SK-N-SH (cell line): ENCODE results near the gene CEP112. TPM values are rescaled to one million over a fixed set of nuclear protein-coding genes. Genes with fewer than 3 reads are reported as not detected.
A peak's percentile ranks its signal among the peaks of the same experiment; 100 is the strongest.

Experiments
- CTCF ChIA-PET: fragments of 300-600, 350-600 bp; formaldehyde crosslinking; extraction: SDS; loops from one replicate; lab custom pipeline; 2021; lab: Yijun Ruan, JAX
- POLR2A ChIA-PET: fragments of 350-600 bp; sonication (Branson Sonifier 250); formaldehyde crosslinking; extraction: SDS; loops from one replicate; lab custom pipeline; 2020; ENCODE audit warnings: antibody characterized with exemption, inconsistent platforms; lab: Yijun Ruan, JAX
- DNase-seq: peaks from one replicate; pipeline ENCODE4 v3.0.0; 2012
- H2AFZ ChIP-seq: fragments of 200-600 bp; sonication (generic); 2 replicates; pipeline ENCODE4 v1.8.1; 2016; ENCODE audit warnings: antibody characterized with exemption, mild to moderate bottlenecking, low read depth
- H3F3A ChIP-seq: fragments of 200-600 bp; sonication (generic); replicated peaks from 2 replicates; pipeline ENCODE3; 2016; ENCODE audit warnings: antibody characterized with exemption, mild to moderate bottlenecking; ENCODE audit not compliant: insufficient read depth
- H3K27ac ChIP-seq, 2 experiments: fragments of 200-500 bp in 1 of 2; fragments of 200-600 bp in 1 of 2; sonication (Bioruptor generic) in 1 of 2; sonication (generic), shearing (Covaris generic) in 1 of 2; 2 replicates each; pipeline versions ENCODE4 v1.5.1 to v1.6.1; 2014 to 2016; ENCODE audit warnings: low read depth in 2 of 2, inconsistent platforms in 1 of 2, low read length in 1 of 2, mild to moderate bottlenecking in 1 of 2, mixed read lengths in 1 of 2
- H3K27me3 ChIP-seq: fragments of 200-600 bp; sonication (generic), shearing (Covaris generic); 2 replicates; pipeline ENCODE4 v1.6.1; 2016; ENCODE audit warnings: mixed run types; ENCODE audit not compliant: insufficient read depth
- H3K36me3 ChIP-seq, 2 experiments: fragments of 200-500 bp in 1 of 2; fragments of 200-600 bp in 1 of 2; sonication (Bioruptor generic) in 1 of 2; sonication (generic) in 1 of 2; replicated peaks in 1 of 2; 2 replicates each; pipeline versions ENCODE3 to v1.5.1; 2014 to 2016; ENCODE audit warnings: low read length in 1 of 2, mild to moderate bottlenecking in 1 of 2; ENCODE audit not compliant: insufficient read depth in 2 of 2, control insufficient read depth in 1 of 2
- H3K4me1 ChIP-seq, 2 experiments: fragments of 200-500 bp in 1 of 2; fragments of 200-600 bp in 1 of 2; sonication (Bioruptor generic) in 1 of 2; sonication (generic), shearing (Covaris generic) in 1 of 2; 2 replicates each; pipeline versions ENCODE4 v1.5.1 to v1.6.1; 2014 to 2016; ENCODE audit warnings: low read depth in 1 of 2, low read length in 1 of 2, mixed run types in 1 of 2; ENCODE audit not compliant: insufficient read depth in 2 of 2, control insufficient read depth in 1 of 2
- H3K4me2 ChIP-seq: fragments of 200-600 bp; sonication (generic), shearing (Covaris generic); 2 replicates; pipeline ENCODE4 v1.6.1; 2017; ENCODE audit warnings: mixed run types
- H3K4me3 ChIP-seq, 2 experiments: fragments of 200-500 bp in 1 of 2; fragments of 200-600 bp in 1 of 2; sonication (Bioruptor generic) in 1 of 2; sonication (generic), shearing (Covaris generic) in 1 of 2; 2 replicates each; pipeline versions ENCODE4 v1.5.1 to v1.8.1; 2014 to 2016; ENCODE audit warnings: low read depth in 2 of 2, inconsistent platforms in 1 of 2, low read length in 1 of 2, mild to moderate bottlenecking in 1 of 2, mixed read lengths in 1 of 2, moderate library complexity in 1 of 2
- H3K79me2 ChIP-seq: fragments of 200-600 bp; sonication (generic); 2 replicates; pipeline ENCODE4 v1.8.1; 2017; ENCODE audit warnings: mild to moderate bottlenecking; ENCODE audit not compliant: insufficient read depth
- H3K9ac ChIP-seq: fragments of 200-600 bp; sonication (generic); 2 replicates; pipeline ENCODE4 v1.6.1; 2017; ENCODE audit warnings: mixed run types
- H3K9me2 ChIP-seq: fragments of 200-600 bp; sonication (generic); 2 replicates; pipeline ENCODE4 v1.6.1; 2017; ENCODE audit warnings: mixed run types
- H3K9me3 ChIP-seq: fragments of 200-600 bp; sonication (generic); 2 replicates; pipeline ENCODE4 v1.6.1; 2017; ENCODE audit warnings: mixed run types, mild to moderate bottlenecking, moderate library complexity
- H4K20me1 ChIP-seq: fragments of 200-600 bp; sonication (generic); 2 replicates; pipeline ENCODE4 v1.6.1; 2017; ENCODE audit warnings: mild to moderate bottlenecking, mixed run types; ENCODE audit not compliant: insufficient read depth
- CHD2 ChIP-seq: fragments of 150-350 bp; IDR thresholded peaks from 2 replicates; pipeline ENCODE4 v1.6.1; 2018; ENCODE audit warnings: low read length; ENCODE audit not compliant: partially characterized antibody
- ELF1 ChIP-seq: IDR thresholded peaks from 2 replicates; pipeline ENCODE4 v1.4.0; 2012
- EP300 ChIP-seq, 2 experiments: IDR thresholded peaks; 2 replicates each; pipeline versions ENCODE4 v1.4.0 to v1.6.1; 2012; ENCODE audit warnings: borderline replicate concordance in 1 of 2, low read depth in 1 of 2, low read length in 1 of 2
- EZH2phosphoT487 ChIP-seq: fragments of 200-600 bp; sonication (generic); IDR thresholded peaks from 2 replicates; pipeline ENCODE4 v1.6.1; 2017; ENCODE audit warnings: low read depth, mixed run types, mild to moderate bottlenecking, antibody characterized with exemption, moderate library complexity, borderline replicate concordance
- FOSL2 ChIP-seq: IDR thresholded peaks from 2 replicates; pipeline ENCODE4 v1.4.0; 2012; ENCODE audit warnings: low read depth, mild to moderate bottlenecking, moderate library complexity, borderline replicate concordance
- FOXJ3 ChIP-seq: sonication (generic); formaldehyde crosslinking; IDR thresholded peaks from 2 replicates; pipeline ENCODE4 v1.5.1; 2020; ENCODE audit warnings: mild to moderate bottlenecking, missing genetic modification reagents
- GABPA ChIP-seq: IDR thresholded peaks from 2 replicates; pipeline ENCODE4 v1.4.0; 2012; ENCODE audit warnings: low read depth, mild to moderate bottlenecking
- IRF3 ChIP-seq: fragments of 150-350 bp; IDR thresholded peaks from 2 replicates; pipeline ENCODE4 v1.6.1; 2016; ENCODE audit warnings: mild to moderate bottlenecking, low read depth, low read length
- JUND ChIP-seq: IDR thresholded peaks from 2 replicates; pipeline ENCODE4 v1.4.0; 2012
- NFIC ChIP-seq: IDR thresholded peaks from 2 replicates; pipeline ENCODE4 v1.4.0; 2012; ENCODE audit warnings: borderline replicate concordance
- RAD21 ChIP-seq: IDR thresholded peaks from 2 replicates; pipeline ENCODE4 v1.6.1; 2012; ENCODE audit warnings: mild to moderate bottlenecking, low read length
- RCOR1 ChIP-seq: fragments of 150-350 bp; IDR thresholded peaks from 2 replicates; pipeline ENCODE4 v1.6.1; 2017; ENCODE audit warnings: antibody characterized with exemption, low read length
- RFX5 ChIP-seq: IDR thresholded peaks from 2 replicates; pipeline ENCODE4 v1.6.1; 2012; ENCODE audit warnings: mild to moderate bottlenecking, improper control_type of control experiment, low read length
- RXRA ChIP-seq: IDR thresholded peaks from 2 replicates; pipeline ENCODE4 v1.4.0; 2012; ENCODE audit warnings: low read depth, mild to moderate bottlenecking, borderline replicate concordance
- SIN3A ChIP-seq: IDR thresholded peaks from 2 replicates; pipeline ENCODE4 v1.6.1; 2012; ENCODE audit warnings: low read depth, mild to moderate bottlenecking, low read length, moderate library complexity, borderline replicate concordance
- SMC3 ChIP-seq: IDR thresholded peaks from 2 replicates; pipeline ENCODE4 v1.6.1; 2012; ENCODE audit warnings: low read depth, low read length, improper control_type of control experiment
- TCF12 ChIP-seq: IDR thresholded peaks from 2 replicates; pipeline ENCODE4 v1.4.0; 2012
- TEAD4 ChIP-seq: IDR thresholded peaks from 2 replicates; pipeline ENCODE4 v1.4.0; 2012; ENCODE audit warnings: mild to moderate bottlenecking, borderline replicate concordance; ENCODE audit not compliant: insufficient read depth
- YY1 ChIP-seq: IDR thresholded peaks from 2 replicates; pipeline ENCODE4 v1.4.0; 2012; ENCODE audit warnings: low read depth, mild to moderate bottlenecking
- WGBS: methylation state at CpG from one replicate; pipeline ENCODE4 v1.1.6; 2017; ENCODE audit warnings: low lambda C conversion rate; 5-methylcytosine and 5-hydroxymethylcytosine counted together
- polyA plus RNA-seq, 3 experiments: library from polyadenylated mRNA; depleted of rRNA; stranded (reverse); fragments of >200 nt; gene quantifications; 2 replicates each; pipeline ENCODE4 v1.2.3, GENCODE V29; 2012
- TF ChIP-seq, protein P1 (sequence below): IDR thresholded peaks from 2 replicates; pipeline ENCODE4 v1.4.0; 2012; ENCODE audit warnings: low read depth, borderline replicate concordance
- TF ChIP-seq, protein P2 (sequence below): fragments of 150-350 bp; IDR thresholded peaks from 2 replicates; pipeline ENCODE4 v1.6.1; 2017; ENCODE audit warnings: antibody characterized with exemption, low read length, low read depth, borderline replicate concordance
- TF ChIP-seq, protein P3 (sequence below): IDR thresholded peaks from 2 replicates; pipeline ENCODE4; 2012

The CEP112 gene
- polyA plus RNA-seq, 1 of the 3 experiments (the other 2 are of a cell fraction) = 7.9 TPM

DNA sequence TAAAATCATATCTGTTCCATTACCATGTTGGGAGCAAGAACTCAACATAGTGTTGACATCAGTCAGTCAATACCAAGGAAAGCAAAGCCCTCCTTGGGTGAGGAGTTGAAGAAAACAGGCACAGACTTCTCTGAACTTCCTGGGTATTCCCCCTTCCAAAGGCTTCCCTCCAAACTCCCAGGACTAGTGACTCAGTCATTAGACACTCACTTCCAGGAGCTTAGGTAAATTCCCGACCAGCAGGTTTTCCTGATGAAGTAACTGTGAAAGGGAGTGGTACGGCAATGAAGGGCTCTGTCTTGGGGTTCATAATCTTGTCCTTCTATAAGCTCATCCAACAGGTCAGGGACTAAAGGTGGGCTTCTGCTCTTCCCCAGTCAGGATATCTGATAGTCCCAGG lies 336.7 kb downstream of the CEP112 start:
- TF ChIP-seq TEAD4 (no peak; the same call in 1 of the 2 replicates), TCF12 (peak; percentile 52; the same call in 1 of the 2 replicates), SIN3A (no peak), YY1 (no peak), CHD2 (no peak), FOSL2 (peak; percentile 56; the same call in 1 of the 2 replicates), EP300 (IDR thresholded peaks at IDR 0.05; ENCODE audit: borderline replicate concordance in 1 of 2, low read depth in 1 of 2, low read length in 1 of 2) (no peak), FOXJ3 (CRISPR knock-in tag) (no peak), EZH2phosphoT487 (no peak), RCOR1 (no peak), RFX5 (no peak), RAD21 (no peak), JUND (peak; percentile 42; the same call in 1 of the 2 replicates), RXRA (peak; percentile 16; the same call in 1 of the 2 replicates)
- TF ChIP-seq, all 33 proteins: peak for 4
- no peaks in the 10 kb centered on the region; a peak in 1 of 4 replicates for H3K4me1 ChIP-seq
- H3K9me2 ChIP-seq = no peaks in the 10 kb centered on the region
- ChIA-PET POLR2A (no interaction called here), CTCF (interaction anchor here (0.7 to 1.1 kb wide), 3 partner anchors 9 to 570 kb away, joined by 3 to 4 read pairs (median 3); no protein-coding TSS in a partner anchor)
- no peak overlapping the region for H3K4me3 ChIP-seq
- H3K27me3 ChIP-seq = no peaks in the 10 kb centered on the region
- no peak overlapping the region for H2AFZ ChIP-seq
- H3F3A ChIP-seq = peaks cover 7% of the 10 kb centered on the region
- no peak for DNase-seq
- 49% methylated on average over 2 of the region's 2 CpGs for WGBS
- H3K9ac ChIP-seq = no peak overlapping the region
- H3K4me2 ChIP-seq = peak overlapping the region; percentile 19; the same call in 1 of the 2 replicates
- H4K20me1 ChIP-seq = no peaks in the 10 kb centered on the region
- no peaks in the 10 kb centered on the region for H3K9me3 ChIP-seq
- H3K79me2 ChIP-seq = no peaks in the 10 kb centered on the region
- no peaks in the 10 kb centered on the region for H3K36me3 ChIP-seq
- no peak overlapping the region for H3K27ac ChIP-seq

DNA sequence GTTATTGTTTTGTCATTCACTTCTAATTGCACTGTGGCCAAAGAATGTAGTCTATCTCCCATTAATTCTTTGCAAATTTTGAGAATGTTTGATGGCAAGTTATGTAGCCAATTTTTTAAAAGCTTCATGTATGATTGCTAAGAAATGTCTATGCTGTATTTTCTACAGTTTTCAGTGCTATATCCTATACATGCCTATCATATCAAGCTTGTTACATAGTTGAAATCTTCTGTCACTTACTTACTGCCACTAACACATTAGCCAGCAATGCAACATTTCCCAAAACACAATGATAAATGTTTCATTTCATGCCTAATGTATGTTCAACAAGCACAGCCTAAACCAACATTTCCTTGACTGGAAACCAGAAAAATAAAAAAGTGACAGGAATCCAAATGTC lies 338.1 kb downstream of the CEP112 start:
- Histone ChIP-seq H3K27me3 (no peaks in the 10 kb centered on the region), H3K4me1 (no peaks in the 10 kb centered on the region; a peak in 1 of 4 replicates), H3K36me3 (peaks cover 0 to 7% of the 10 kb centered on the region in 2 experiments), H2AFZ (no peak overlapping the region), H4K20me1 (no peaks in the 10 kb centered on the region), H3K79me2 (no peaks in the 10 kb centered on the region), H3K9me2 (no peaks in the 10 kb centered on the region), H3K27ac (no peak overlapping the region), H3K4me2 (no peak overlapping the region), H3K4me3 (no peak overlapping the region), H3F3A (peaks cover 7% of the 10 kb centered on the region), H3K9me3 (no peaks in the 10 kb centered on the region), H3K9ac (no peak overlapping the region)
- no peak for DNase-seq
- ChIA-PET CTCF (interaction anchor here (0.6 kb wide), 1 partner anchor 1458 kb away, joined by 3 read pairs; no protein-coding TSS in a partner anchor), POLR2A (interaction anchor here (0.7 kb wide), 1 partner anchor 280 kb away, joined by 3 read pairs; no protein-coding TSS in a partner anchor)
- no peak for TF ChIP-seq RFX5
- no peak for TF ChIP-seq RAD21
- TF ChIP-seq, protein P1, sequence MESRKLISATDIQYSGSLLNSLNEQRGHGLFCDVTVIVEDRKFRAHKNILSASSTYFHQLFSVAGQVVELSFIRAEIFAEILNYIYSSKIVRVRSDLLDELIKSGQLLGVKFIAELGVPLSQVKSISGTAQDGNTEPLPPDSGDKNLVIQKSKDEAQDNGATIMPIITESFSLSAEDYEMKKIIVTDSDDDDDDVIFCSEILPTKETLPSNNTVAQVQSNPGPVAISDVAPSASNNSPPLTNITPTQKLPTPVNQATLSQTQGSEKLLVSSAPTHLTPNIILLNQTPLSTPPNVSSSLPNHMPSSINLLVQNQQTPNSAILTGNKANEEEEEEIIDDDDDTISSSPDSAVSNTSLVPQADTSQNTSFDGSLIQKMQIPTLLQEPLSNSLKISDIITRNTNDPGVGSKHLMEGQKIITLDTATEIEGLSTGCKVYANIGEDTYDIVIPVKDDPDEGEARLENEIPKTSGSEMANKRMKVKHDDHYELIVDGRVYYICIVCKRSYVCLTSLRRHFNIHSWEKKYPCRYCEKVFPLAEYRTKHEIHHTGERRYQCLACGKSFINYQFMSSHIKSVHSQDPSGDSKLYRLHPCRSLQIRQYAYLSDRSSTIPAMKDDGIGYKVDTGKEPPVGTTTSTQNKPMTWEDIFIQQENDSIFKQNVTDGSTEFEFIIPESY = no peak
- no peak for TF ChIP-seq ELF1
- TF ChIP-seq EZH2phosphoT487 = no peak
- no peak for TF ChIP-seq SIN3A
- no peak for TF ChIP-seq TEAD4
- no peak for TF ChIP-seq IRF3
- no peak for TF ChIP-seq TCF12
- no peak for TF ChIP-seq GABPA
- no peak for TF ChIP-seq FOXJ3 (CRISPR knock-in tag)
- TF ChIP-seq RCOR1 = no peak
- no peak for TF ChIP-seq NFIC
- TF ChIP-seq, protein P2, sequence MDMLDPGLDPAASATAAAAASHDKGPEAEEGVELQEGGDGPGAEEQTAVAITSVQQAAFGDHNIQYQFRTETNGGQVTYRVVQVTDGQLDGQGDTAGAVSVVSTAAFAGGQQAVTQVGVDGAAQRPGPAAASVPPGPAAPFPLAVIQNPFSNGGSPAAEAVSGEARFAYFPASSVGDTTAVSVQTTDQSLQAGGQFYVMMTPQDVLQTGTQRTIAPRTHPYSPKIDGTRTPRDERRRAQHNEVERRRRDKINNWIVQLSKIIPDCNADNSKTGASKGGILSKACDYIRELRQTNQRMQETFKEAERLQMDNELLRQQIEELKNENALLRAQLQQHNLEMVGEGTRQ = no peak
- TF ChIP-seq, protein P3, sequence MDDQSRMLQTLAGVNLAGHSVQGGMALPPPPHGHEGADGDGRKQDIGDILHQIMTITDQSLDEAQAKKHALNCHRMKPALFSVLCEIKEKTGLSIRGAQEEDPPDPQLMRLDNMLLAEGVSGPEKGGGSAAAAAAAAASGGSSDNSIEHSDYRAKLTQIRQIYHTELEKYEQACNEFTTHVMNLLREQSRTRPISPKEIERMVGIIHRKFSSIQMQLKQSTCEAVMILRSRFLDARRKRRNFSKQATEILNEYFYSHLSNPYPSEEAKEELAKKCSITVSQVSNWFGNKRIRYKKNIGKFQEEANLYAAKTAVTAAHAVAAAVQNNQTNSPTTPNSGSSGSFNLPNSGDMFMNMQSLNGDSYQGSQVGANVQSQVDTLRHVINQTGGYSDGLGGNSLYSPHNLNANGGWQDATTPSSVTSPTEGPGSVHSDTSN = no peak
- no peak for TF ChIP-seq CHD2
- no peak for TF ChIP-seq EP300 (IDR thresholded peaks at IDR 0.05; ENCODE audit: borderline replicate concordance in 1 of 2, low read depth in 1 of 2, low read length in 1 of 2)
- TF ChIP-seq SMC3 = no peak
